OCI-LY7 (cell line): ENCODE measurements around the gene GNGT1.

Experiments
- CTCF ChIP-seq: fragments of 200-600 bp; sonication (generic); conservative IDR thresholded peaks from 2 replicates; pipeline ENCODE4 v1.5.1; 2014; ENCODE audit warnings: mild to moderate bottlenecking, antibody characterized with exemption, low read length, moderate library complexity, mixed read lengths
- EZH2phosphoT487 ChIP-seq: fragments of 200-600 bp; sonication (generic); IDR thresholded peaks from 2 replicates; pipeline ENCODE4 v1.6.1; 2018; ENCODE audit warnings: low read depth, borderline replicate concordance, mild to moderate bottlenecking, mixed run types, antibody characterized with exemption, low read length, moderate library complexity, mixed read lengths

- TF ChIP-seq CTCF (no peak), EZH2phosphoT487 (no peak)
Observed at GRCh38 chr7:93923942-93924341, 17.6 kb downstream of the GNGT1 start.
